GM18508 (cell line): Measurements from ENCODE around the gene NOL4L.
"Not testable (repeated sequence)": the region's sequence is repeated elsewhere in the genome, so short reads cannot be mapped to it uniquely, and the experiment has no call there.

Experiments
- ATAC-seq: cut with Tn5 transposase; IDR thresholded peaks from one replicate; pipeline ENCODE4 v1.9.1; 2021; ENCODE audit warnings: moderate number of reproducible peaks; ENCODE audit not compliant: insufficient read depth, unreplicated experiment

Gene NOL4L

DNA sequence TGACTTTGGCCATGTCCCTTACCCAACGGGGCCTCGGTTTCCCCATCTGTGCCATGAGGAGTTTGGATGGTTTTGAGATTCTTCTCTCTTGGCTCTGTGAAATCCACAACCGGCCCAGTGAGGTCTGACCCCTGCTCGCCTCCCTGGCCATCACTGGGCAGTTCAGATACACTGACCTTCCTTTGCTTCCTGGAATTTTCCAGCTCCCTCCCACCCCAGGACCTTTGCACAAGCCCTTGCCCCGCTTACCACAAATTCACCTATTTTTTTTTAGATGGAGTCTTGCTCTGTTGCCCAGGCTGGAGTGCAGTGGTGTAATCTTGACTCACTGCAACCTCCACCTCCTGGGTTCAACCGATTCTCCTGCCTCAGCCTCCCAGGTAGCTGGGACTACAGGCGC is 12.6 kb upstream of the NOL4L start:
- no peak for ATAC-seq

DNA sequence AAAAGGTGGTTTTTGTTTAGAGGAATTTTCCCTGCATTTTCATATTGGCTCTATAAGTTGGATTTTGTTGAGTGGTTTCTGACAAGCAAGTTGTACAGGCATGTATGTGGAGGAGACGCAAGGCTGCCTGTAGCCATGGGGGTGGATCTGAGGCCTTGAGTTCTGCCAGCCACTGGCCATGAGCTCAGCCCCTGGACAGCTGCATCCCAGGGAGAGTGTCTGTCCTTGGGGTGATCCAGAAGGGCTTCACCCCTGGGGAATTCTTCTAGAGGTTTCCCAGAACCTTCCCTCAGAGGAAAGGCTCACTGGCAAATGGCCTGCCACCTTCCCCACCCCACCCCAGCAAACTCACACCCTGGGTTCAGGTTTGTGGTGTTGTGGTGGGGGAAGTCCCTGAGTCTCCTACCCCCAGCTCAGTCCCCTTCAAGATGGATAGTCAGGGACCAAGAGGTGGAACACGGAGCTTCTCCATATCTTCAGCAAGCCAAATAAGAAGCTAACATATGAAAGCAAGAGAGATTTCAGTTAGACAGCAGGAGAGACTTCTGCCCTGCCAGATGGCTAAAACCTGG is 11.6 kb upstream of the NOL4L start:
- no peak for ATAC-seq

DNA sequence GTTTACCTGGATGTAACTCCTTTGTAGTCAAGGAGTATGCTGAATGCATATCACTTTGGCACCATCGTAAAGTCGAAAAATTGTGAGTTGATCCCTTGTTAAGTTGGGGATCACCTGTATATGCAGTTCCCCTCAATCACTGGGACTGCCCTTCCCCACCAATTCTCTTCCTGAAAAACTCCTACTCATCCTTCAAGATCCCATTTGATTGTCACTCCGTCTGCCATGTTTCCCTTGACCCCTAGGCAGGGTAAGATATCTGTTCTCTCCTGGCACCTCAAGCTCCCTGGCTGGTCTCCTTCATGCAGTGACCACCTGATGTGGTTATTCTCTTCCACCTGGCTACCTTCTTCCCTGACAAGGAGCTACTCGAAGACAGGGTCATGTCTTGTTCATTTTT is 10.0 kb upstream of the NOL4L start:
- no peak for ATAC-seq

GRCh38 chr20:32594669-32595068 is 9.5 kb upstream of the NOL4L start:
- not testable (repeated sequence) for ATAC-seq

- no peak for ATAC-seq
Measured at GRCh38 chr20:32594204-32594603, 9.1 kb upstream of the NOL4L start.

- ATAC-seq, result not testable (repeated sequence)
Measured at GRCh38 chr20:32592616-32593015, 7.5 kb upstream of the NOL4L start.

- no peak for ATAC-seq
Measured at GRCh38 chr20:32592022-32592421, 6.9 kb upstream of the NOL4L start.

GRCh38 chr20:32589769-32590168 is 4.6 kb upstream of the NOL4L start:
- ATAC-seq, result no peak

GRCh38 chr20:32589256-32589655 is 4.1 kb upstream of the NOL4L start:
- no peak for ATAC-seq

DNA sequence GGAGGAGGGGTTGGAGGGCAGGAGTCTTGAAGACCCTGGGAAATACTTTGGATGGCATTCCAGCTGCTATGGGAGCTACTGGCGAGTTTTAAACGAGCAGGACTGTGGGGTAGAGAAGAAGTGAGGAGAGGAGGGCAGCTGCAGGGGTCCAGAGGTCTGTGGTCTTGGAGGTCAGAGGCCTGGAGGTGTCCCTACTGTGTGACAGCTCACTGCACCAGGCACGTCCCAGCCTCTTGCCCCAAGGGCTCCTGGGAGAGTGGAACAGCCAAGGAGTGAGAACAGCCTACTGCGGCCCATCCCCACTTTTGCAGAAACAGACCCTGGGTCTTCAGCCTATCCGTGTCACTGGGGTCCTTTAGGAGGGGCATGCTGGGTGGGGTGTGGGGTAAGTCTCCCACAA is 2.9 kb upstream of the NOL4L start:
- no peak for ATAC-seq

GRCh38 chr20:32586291-32586690 is 1.2 kb upstream of the NOL4L start:
- ATAC-seq, result no peak

DNA sequence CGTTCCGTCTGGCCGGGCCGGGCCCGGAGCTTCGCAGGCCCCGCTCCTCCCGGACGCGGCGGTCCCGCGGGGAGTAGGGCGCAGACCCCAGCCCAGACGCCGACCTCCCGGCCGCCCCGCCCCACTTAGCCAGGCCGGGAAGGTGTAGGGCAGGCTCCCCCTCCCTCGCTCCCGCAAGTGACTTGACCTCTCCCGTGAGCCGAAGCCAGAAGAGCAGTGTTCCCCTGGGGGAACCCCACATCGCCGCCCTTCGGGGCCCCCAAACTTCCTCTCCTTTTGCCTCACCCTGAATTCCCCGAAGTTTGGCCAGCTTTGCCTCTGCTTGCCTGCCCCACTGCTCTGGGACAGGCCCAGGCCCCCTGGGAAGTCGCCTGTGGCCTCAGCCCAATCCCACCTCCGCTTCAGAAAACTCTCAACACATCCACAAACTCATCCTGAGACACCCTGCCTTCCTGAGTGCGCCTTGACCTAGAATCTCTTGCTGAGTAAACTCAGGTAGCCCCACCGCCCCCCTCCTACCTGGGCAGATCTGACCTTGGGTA is 524 bp upstream of the NOL4L start:
- ATAC-seq, result no peak

DNA sequence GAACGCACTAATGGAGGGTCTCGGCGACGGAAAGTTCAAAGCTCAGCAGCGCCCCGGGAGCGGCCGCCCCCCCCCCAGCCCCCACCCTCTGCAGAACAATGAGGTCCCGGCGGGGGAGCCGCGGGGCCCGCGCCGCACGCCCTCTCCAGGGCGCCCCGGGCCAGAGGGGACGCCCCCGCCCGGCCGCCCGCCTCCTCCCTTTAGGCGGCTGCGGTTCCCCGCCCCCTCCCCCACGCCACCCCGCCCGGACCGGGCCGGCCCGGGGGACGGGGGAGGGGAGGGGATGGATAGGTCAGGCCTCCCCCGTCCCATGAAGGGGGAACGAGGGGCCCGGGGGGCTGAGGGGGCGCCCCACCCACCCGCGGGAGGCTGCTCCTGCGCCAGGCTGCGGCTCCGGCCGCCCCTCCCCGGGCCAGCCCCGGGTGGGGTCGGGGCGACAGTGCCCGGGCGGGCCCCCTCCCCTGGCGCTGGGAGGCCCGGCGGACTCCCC is 1.5 kb downstream of the NOL4L start:
- no peak for ATAC-seq

- no peak for ATAC-seq
Measured at GRCh38 chr20:32582659-32583580, 2.2 kb downstream of the NOL4L start.

- ATAC-seq, result no peak
Measured at GRCh38 chr20:32581839-32582658, 3.1 kb downstream of the NOL4L start.

DNA sequence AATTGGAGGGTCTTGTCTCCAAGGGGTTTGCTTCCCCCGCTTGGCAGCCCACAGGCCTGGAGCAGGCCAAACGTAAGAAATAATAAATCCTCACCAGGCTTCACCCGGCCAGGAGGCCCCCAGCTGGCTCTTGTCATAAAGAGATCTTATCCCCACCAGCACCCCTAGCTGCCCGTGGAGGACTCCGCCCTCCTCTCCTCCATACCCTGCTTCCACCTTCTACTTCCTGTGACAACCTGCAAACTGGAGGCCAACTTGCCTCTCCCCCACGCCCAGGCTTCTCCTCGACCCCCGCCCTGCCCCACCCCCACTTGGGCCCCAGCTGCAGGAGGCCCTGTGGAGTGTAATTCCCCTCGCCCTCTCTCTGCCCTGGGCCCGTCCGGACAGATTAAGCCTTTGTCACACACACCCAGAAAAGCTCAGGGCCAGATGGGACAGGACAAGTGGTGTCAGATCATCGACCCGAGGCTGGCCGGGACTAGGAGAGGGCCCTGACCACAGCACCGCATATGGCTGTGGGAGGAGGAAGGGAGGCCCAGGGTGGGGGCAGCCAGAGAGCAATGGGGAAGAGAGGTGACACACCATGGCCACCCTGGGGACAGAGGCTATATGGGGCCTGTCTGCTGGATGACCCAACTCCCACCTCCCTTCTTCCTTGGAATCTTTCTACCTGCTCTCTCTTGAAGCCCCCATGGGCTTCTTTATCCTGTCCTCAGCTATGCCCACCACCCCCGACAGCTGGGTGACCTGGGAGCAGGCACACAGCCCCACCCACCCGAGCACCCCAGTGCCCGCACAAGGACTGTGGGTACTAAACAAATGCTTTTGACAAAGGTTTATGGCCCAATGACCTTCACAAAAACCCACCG is 3.9 kb downstream of the NOL4L start:
- ATAC-seq, result no peak

GRCh38 chr20:32580219-32580969 is 4.7 kb downstream of the NOL4L start:
- ATAC-seq, result no peak

DNA sequence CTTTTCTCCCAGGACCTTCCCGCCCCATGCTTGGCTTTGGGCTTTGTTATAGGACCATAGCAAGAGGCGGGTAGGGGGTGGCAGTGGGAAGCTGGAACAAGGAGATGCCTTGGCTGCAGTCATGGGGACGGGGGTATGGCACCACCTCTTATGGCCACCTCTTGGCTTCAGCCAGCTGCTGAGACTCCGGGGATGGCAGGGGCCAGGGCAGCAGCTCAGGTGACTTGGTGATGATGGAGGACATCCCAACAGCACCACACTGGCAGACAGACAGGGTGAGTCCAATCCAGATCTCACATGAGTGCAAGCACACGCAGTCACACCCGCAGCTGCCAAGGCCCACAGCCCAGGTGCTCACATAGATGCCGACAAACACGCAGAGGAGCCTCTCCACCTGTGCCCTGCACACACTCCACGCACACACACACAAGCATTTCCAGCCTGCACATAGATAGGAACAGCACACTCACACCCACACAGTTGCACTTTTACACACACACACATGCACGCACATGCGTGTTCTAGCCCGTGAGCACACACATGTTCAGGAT is 6.2 kb downstream of the NOL4L start:
- ATAC-seq, result no peak

DNA sequence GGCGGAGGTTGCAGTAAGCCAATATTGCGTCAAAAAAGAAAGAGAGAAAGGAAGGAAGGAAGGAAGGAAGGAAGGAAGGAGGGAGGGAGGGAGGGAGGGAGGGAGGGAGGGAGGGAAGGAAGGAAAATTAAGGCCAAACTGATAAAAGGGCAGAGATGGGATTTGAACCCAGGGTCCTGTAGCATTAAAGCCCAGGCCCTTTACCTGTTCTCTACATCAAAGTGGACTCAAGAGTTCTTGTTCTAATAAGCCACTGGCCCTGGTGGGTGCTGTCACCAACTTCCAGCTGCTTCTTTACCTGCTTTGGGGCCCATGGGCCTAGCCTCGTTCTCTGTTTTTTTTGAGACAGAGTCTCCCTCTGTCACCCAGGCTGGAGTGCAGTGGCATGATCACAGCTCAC is 7.1 kb downstream of the NOL4L start:
- ATAC-seq, result not testable (repeated sequence)
